B cell (primary cell): ENCODE measurements around the gene VANGL1. TPM values are rescaled to one million over a fixed set of nuclear protein-coding genes. Genes with fewer than 3 reads are reported as not detected.

Source experiments
- ATAC-seq: fragments of 200-7000 bp; cut with Tn5 transposase; one replicate; pipeline ENCODE4 v1.10.0; 2021; ENCODE audit warnings: low read depth, mild to moderate bottlenecking, moderate number of reproducible peaks, moderate library complexity
- CTCF ChIA-PET: fragments of 350-600 bp; sonication (Branson Sonifier 250); formaldehyde crosslinking; loops from one replicate; lab custom pipeline; 2021; ENCODE audit warnings: antibody characterized with exemption, inconsistent platforms; lab: Charles Lee
- POLR2A ChIA-PET: fragments of 350-600 bp; sonication (Branson Sonifier 250); formaldehyde crosslinking; loops from one replicate; lab custom pipeline; 2021; ENCODE audit warnings: antibody characterized with exemption; lab: Charles Lee
- DNase-seq: peaks from one replicate; pipeline ENCODE4 v3.0.0; 2013
- H2AFZ ChIP-seq: 2 replicates; pipeline ENCODE4 v1.6.1; 2012; ENCODE audit warnings: mild to moderate bottlenecking, low read depth, low read length; ENCODE audit not compliant: insufficient read depth, poor library complexity, severe bottlenecking
- H3K27ac ChIP-seq, 2 donors: 1 replicate in 1 of 2; 2 replicates in 1 of 2; pipeline ENCODE4 v1.5.1; 2012 to 2013; ENCODE audit warnings: low read length in 2 of 2, mild to moderate bottlenecking in 2 of 2, moderate library complexity in 1 of 2
- H3K27me3 ChIP-seq, 4 experiments: fragments of 200-600 bp in 1 of 4; sonication (generic) in 1 of 4; replicated peaks in 1 of 4; 1 replicate in 2 of 4; 2 replicates in 2 of 4; pipeline versions ENCODE4 v1.6.1 to v1.7.0; 2013 to 2016; ENCODE audit warnings: low read length in 3 of 4, mild to moderate bottlenecking in 2 of 4, mixed read lengths in 1 of 4, moderate library complexity in 1 of 4; ENCODE audit not compliant: insufficient read depth in 4 of 4, control insufficient read depth in 3 of 4; ENCODE audit errors: control extremely low read depth in 1 of 4
- H3K36me3 ChIP-seq, 2 experiments: replicated peaks in 1 of 2; 1 replicate in 1 of 2; 2 replicates in 1 of 2; pipeline versions ENCODE4 v1.6.1 to v1.7.1; 2013; ENCODE audit warnings: low read length in 1 of 2; ENCODE audit not compliant: insufficient read depth in 2 of 2, control insufficient read depth in 1 of 2; ENCODE audit errors: control extremely low read depth in 1 of 2, extremely low read depth in 1 of 2
- H3K4me1 ChIP-seq, 2 donors: fragments of 200-600 bp in 1 of 2; sonication (generic) in 1 of 2; 1 replicate in 1 of 2; 2 replicates in 1 of 2; pipeline versions ENCODE4 v1.5.1 to v1.6.1; 2013 to 2017; ENCODE audit warnings: low read length in 2 of 2; ENCODE audit not compliant: control insufficient read depth in 2 of 2, insufficient read depth in 2 of 2
- H3K4me2 ChIP-seq: replicated peaks from 2 replicates; pipeline ENCODE3; 2012; ENCODE audit warnings: mild to moderate bottlenecking, low read depth, low read length; ENCODE audit not compliant: poor library complexity, severe bottlenecking
- H3K4me3 ChIP-seq, 5 experiments: fragments of 200-600 bp in 1 of 5; sonication (generic) in 1 of 5; 1 replicate in 3 of 5; 2 replicates in 2 of 5; pipeline versions ENCODE4 v1.5.1 to v1.7.0; 2011 to 2016; ENCODE audit warnings: low read length in 4 of 5, mild to moderate bottlenecking in 4 of 5, low read depth in 2 of 5, control low read depth in 1 of 5, moderate library complexity in 1 of 5; ENCODE audit not compliant: insufficient read depth in 1 of 5; ENCODE audit errors: control extremely low read depth in 1 of 5, extremely low read depth in 1 of 5
- H3K79me2 ChIP-seq: fragments of 200-600 bp; sonication (generic); one replicate; pipeline ENCODE4 v1.6.0; 2016; ENCODE audit warnings: low read length; ENCODE audit not compliant: control insufficient read depth, insufficient read depth
- H3K9ac ChIP-seq: fragments of 200-600 bp; sonication (generic); 2 replicates; pipeline ENCODE4 v1.6.1; 2017; ENCODE audit warnings: mild to moderate bottlenecking, low read length, moderate library complexity
- H3K9me3 ChIP-seq, 3 donors: one replicate each; pipeline versions ENCODE4 v1.6.1 to v1.7.1; 2013; ENCODE audit warnings: low read length in 2 of 3; ENCODE audit not compliant: control insufficient read depth in 2 of 3, insufficient read depth in 1 of 3; ENCODE audit errors: control extremely low read depth in 1 of 3
- H4K20me1 ChIP-seq: 2 replicates; pipeline ENCODE4 v1.6.0; 2012; ENCODE audit warnings: mild to moderate bottlenecking, low read length; ENCODE audit not compliant: insufficient read depth, control insufficient read depth, poor library complexity, severe bottlenecking
- H3K27ac Mint-ChIP-seq: one replicate; pipeline ENCODE4 v1.8.0; 2021; ENCODE audit warnings: mixed read lengths
- H3K27me3 Mint-ChIP-seq: one replicate; pipeline ENCODE4 v1.8.0; 2021; ENCODE audit warnings: mixed read lengths
- H3K4me1 Mint-ChIP-seq: one replicate; pipeline ENCODE4 v1.8.0; 2021; ENCODE audit warnings: mixed read lengths
- H3K4me3 Mint-ChIP-seq: one replicate; pipeline ENCODE4 v1.8.0; 2021; ENCODE audit warnings: mixed read lengths
- H3K9me3 Mint-ChIP-seq: one replicate; pipeline ENCODE4 v1.8.0; 2022; ENCODE audit warnings: mixed read lengths; ENCODE audit not compliant: insufficient read depth
- EZH2 ChIP-seq: IDR thresholded peaks from 2 replicates; pipeline ENCODE4 v1.6.1; 2012; ENCODE audit warnings: borderline replicate concordance, low read depth, mild to moderate bottlenecking, moderate library complexity, low read length; ENCODE audit not compliant: insufficient read depth, poor library complexity, severe bottlenecking
- WGBS: methylation state at CpG from one replicate; pipeline ENCODE4 v1.1.5; 2013; ENCODE audit warnings: missing lambda C conversion rate; ENCODE audit not compliant: insufficient coverage; 5-methylcytosine and 5-hydroxymethylcytosine counted together
- intact Hi-C: fragments of 100-400 bp; cut with micrococcal nuclease; formaldehyde crosslinking; loops from one replicate; pipeline ENCODE4 v1.10.0; 2022
- polyA plus RNA-seq: library from polyadenylated mRNA; depleted of rRNA; stranded (reverse); fragments of >200 nt; gene quantifications from 2 replicates; pipeline ENCODE4 v1.2.3, GENCODE V29; 2012
- total RNA-seq, 2 donors: library from RNA; stranded (reverse); fragments of 120-200 nt in 1 of 2; gene quantifications; 1 replicate in 1 of 2; 2 replicates in 1 of 2; pipeline versions ENCODE4 v1.2.3 to v1.2.4, GENCODE V29; 2013 to 2022
- TF ChIP-seq, protein P1 (sequence below): fragments of 200-600 bp; IDR thresholded peaks from one replicate; pipeline ENCODE4 v1.8.0; 2022; ENCODE audit warnings: antibody characterized with exemption, mild to moderate bottlenecking

Gene VANGL1
- total and polyA plus RNA-seq, 2 donors (not counting 1 experiment from before 2014, with no cell fraction given): 0.21 to 0.30 TPM

GRCh38 chr1:115729756-115730155 lies 88.0 kb downstream of the VANGL1 start:
- intact Hi-C loops: no loop called here
- Histone ChIP-seq H4K20me1 (no peaks in the 10 kb centered on the region), H3K27me3 (no peaks in the 10 kb centered on the region), H3K27ac (no peak overlapping the region), H3K4me3 (no peak overlapping the region), H3K4me1 (no peaks in the 10 kb centered on the region), H3K9me3 (no peaks in the 10 kb centered on the region), H3K9ac (no peak overlapping the region), H2AFZ (no peak overlapping the region), H3K4me2 (no peak overlapping the region), H3K79me2 (no peaks in the 10 kb centered on the region), H3K36me3 (no peaks in the 10 kb centered on the region)
- ATAC-seq (no peak), DNase-seq (no peak)
- H3K27ac Mint-ChIP-seq: no peak overlapping the region
- H3K27me3 Mint-ChIP-seq: peaks cover 9% of the 10 kb centered on the region
- POLR2A ChIA-PET: no interaction called here
- H3K9me3 Mint-ChIP-seq: no peaks in the 10 kb centered on the region
- TF ChIP-seq EZH2: no peak
- TF ChIP-seq, protein P1, sequence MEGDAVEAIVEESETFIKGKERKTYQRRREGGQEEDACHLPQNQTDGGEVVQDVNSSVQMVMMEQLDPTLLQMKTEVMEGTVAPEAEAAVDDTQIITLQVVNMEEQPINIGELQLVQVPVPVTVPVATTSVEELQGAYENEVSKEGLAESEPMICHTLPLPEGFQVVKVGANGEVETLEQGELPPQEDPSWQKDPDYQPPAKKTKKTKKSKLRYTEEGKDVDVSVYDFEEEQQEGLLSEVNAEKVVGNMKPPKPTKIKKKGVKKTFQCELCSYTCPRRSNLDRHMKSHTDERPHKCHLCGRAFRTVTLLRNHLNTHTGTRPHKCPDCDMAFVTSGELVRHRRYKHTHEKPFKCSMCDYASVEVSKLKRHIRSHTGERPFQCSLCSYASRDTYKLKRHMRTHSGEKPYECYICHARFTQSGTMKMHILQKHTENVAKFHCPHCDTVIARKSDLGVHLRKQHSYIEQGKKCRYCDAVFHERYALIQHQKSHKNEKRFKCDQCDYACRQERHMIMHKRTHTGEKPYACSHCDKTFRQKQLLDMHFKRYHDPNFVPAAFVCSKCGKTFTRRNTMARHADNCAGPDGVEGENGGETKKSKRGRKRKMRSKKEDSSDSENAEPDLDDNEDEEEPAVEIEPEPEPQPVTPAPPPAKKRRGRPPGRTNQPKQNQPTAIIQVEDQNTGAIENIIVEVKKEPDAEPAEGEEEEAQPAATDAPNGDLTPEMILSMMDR: no peak
- H3K4me1 Mint-ChIP-seq: peaks cover 2% of the 10 kb centered on the region
- WGBS: 32% methylated on average over 2 of the region's 4 CpGs
- CTCF ChIA-PET: interaction anchor here (1.0 kb wide), 1 partner anchor 10 kb away, joined by 3 read pairs; no protein-coding TSS in a partner anchor
- H3K4me3 Mint-ChIP-seq: no peak overlapping the region

- H3K4me1 ChIP-seq: no peaks in the 10 kb centered on the region
- ATAC-seq: no peak
- H3K4me3 ChIP-seq: no peak overlapping the region
- POLR2A ChIA-PET: no interaction called here
- H3K36me3 ChIP-seq: no peaks in the 10 kb centered on the region
- Mint-ChIP-seq H3K4me1 (peaks cover 2% of the 10 kb centered on the region), H3K4me3 (no peak overlapping the region), H3K27me3 (peaks cover 9% of the 10 kb centered on the region), H3K27ac (no peak overlapping the region), H3K9me3 (no peaks in the 10 kb centered on the region)
- no peaks in the 10 kb centered on the region for H3K9me3 ChIP-seq
- H3K27ac ChIP-seq: no peak overlapping the region
- no peak overlapping the region for H2AFZ ChIP-seq
- no peaks in the 10 kb centered on the region for H4K20me1 ChIP-seq
- WGBS: no CpG with 5 or more reads among the region's 4 CpGs
- H3K4me2 ChIP-seq: no peak overlapping the region
- H3K79me2 ChIP-seq: no peaks in the 10 kb centered on the region
- no peak overlapping the region for H3K9ac ChIP-seq
- no peaks in the 10 kb centered on the region for H3K27me3 ChIP-seq
- CTCF ChIA-PET: no interaction called here
- intact Hi-C loops: no loop called here
- TF ChIP-seq, protein P1: no peak
- no peak for TF ChIP-seq EZH2
- DNase-seq: no peak
Observed at GRCh38 chr1:115732316-115732715, 90.5 kb downstream of the VANGL1 start.
